Measurements from ENCODE around the gene RETREG1.
"Not testable (repeated sequence)": the region's sequence is repeated elsewhere in the genome, so short reads cannot be mapped to it uniquely, and the experiment has no call there.

Gene RETREG1

DNA sequence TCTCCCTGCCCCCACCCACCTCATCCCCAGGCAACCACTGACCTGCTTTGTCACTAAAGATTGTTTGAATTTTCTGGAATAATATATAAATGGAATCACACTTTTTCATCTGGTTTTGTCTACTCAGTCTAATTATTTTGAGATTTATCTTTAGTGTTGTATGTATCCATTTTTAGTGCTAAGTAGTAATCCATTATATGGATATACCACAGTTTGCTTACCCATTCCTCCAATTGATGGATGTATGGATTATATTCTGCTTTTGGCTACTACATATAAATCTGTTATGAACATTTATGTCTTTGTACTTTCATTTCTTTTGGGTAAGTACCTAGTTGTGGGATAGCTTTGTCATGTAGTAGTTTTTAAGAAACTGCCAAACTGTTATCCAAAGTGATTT lies 136.7 kb downstream of the RETREG1 start:
- DNase-seq (ENCODE audit: low read depth) = no peak
- no peak for TF ChIP-seq CTCF (IDR thresholded peaks at IDR 0.05; ENCODE audit: low read length, missing control alignments)

GRCh38 chr5:16477541-16477940 lies 139.3 kb downstream of the RETREG1 start:
- no peak for TF ChIP-seq CTCF (IDR thresholded peaks at IDR 0.05; ENCODE audit: low read length, missing control alignments)
- no peak overlapping the region for H3K4me3 ChIP-seq (replicated peaks; ENCODE audit: low read depth, low read length)
- no peak for DNase-seq (ENCODE audit: low read depth)

More for the DNA sequence above, 136.7 kb downstream of the RETREG1 start:
- no peak overlapping the region for H3K4me3 ChIP-seq (replicated peaks; ENCODE audit: low read depth, low read length)

DNA sequence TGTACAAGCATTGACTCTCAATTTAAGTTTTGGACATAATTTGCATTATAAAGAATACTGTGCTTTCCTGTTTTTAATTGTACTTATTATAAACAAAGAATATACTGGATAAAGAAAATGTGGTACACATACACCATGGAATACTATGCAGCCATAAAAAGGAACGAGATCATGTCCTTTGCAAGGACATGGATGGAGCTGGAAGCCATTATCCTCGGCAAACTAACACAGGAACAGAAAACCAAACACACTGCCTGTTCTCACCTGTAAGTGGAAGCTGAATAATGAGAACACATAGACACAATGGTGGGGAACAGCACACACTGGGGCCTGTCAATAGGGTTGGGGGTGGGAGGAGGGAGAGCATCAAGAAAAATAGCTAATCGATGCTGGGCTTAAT lies 140.4 kb downstream of the RETREG1 start:
- DNase-seq (ENCODE audit: low read depth); H3K4me3 ChIP-seq (replicated peaks; ENCODE audit: low read depth, low read length): not testable (repeated sequence)

GRCh38 chr5:16471387-16471786 lies 145.4 kb downstream of the RETREG1 start:
- TF ChIP-seq CTCF (IDR thresholded peaks at IDR 0.05; ENCODE audit: low read length, missing control alignments) = no peak
- H3K4me3 ChIP-seq (replicated peaks; ENCODE audit: low read depth, low read length) = no peak overlapping the region
- DNase-seq (ENCODE audit: low read depth) = no peak

DNA sequence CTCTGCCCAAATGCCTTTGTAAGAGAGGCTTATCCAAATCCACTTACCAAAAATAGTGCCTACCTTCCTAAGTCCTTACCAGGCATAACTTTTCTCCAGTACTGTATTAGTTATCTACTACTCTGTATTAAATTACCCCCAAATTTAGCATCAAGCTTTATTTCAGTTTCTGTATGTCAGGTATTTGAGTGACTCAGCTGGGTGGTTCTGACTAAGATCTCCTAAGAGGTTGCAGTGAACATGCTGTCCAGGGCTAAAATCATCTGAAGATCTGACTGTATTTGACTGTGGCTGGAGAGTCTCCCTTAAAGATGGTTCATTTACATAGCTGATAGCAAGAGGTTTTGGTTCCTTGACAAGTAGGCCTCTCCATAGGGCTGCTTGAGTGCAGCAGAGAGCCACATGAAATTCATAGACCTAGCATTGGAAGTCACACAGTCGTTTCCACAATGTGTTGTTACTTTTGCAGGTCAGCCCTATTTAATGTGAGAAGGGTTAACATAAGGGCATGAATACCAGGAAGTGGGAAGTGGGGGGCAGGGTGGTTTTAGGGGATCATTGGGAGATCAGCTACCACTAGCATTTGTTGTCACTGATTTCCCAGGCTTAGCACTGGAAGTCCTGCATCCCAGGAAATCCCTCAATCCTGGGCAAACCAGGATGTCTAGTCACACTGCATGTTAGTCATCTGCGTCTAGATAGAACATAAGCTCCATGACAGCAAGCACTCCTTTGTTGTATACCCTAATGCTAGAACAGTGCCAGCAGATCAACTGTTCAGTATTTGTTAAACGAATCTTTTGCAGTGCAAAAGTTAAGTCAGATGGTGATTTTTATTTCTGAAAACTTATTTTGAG lies 149.2 kb downstream of the RETREG1 start:
- DNase-seq (ENCODE audit: low read depth) = peak; percentile 45
- no peak for TF ChIP-seq CTCF (IDR thresholded peaks at IDR 0.05; ENCODE audit: low read length, missing control alignments)
- peak overlapping the region; percentile 88 for H3K4me3 ChIP-seq (replicated peaks; ENCODE audit: low read depth, low read length)

DNA sequence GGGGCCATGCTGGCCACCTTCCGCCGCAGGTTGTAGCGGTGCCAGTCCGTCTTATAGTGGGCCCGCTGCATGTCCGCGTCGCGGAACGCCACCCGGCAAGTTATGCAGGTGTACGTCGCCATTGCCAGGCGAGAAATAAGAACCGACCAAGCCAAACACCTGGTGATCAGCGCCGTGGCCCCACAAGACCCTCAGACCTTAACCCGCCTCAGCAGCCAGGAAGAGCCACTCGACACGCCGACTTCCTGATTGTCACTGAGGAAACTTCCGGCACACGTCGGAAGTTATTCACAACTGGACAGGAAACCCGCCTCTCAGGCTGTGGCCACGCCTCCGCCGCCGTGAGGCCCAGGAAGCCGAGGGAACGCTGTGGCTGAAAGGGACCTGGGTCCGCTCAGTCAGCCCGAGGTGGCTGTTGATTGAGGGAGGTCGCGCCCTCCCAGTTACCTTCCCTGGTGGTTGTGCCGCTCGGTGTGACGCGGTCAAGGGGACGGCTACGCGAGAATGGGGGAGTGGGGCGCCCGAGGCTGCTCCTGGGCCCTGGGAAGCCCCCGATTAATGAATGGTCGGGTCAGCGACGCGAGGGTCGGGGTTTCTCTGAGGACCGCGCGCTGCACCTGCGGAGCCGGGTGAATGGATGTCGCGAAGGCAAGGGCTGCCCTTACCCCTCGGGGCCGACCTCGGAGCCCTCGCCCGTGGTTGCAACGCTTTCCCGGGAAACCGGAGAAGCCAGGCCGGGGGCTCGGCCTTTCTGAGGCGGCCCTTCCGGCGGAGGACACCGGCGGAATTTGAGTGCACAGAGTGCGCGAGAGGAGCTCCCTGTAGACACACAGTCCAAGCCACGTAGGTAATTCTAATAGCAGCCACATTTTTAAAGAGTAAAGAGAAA lies 151.0 kb downstream of the RETREG1 start, which contains the start of gene ZNF622:
Gene ZNF622, minus strand, starts transcription at position 257 of the 889 bp plus-strand sequence. Its CDS starts 135 bp downstream, at position 122.
- DNase-seq (ENCODE audit: low read depth) = peak; percentile 87
- TF ChIP-seq CTCF (IDR thresholded peaks at IDR 0.05; ENCODE audit: low read length, missing control alignments) = no peak
- H3K4me3 ChIP-seq (replicated peaks; ENCODE audit: low read depth, low read length) = peak within 1 kb of the TSS; percentile 88
